C4-2B (cell line): ENCODE data around the gene NLRC5.
"Not testable (repeated sequence)": the region's sequence is repeated elsewhere in the genome, so short reads cannot be mapped to it uniquely, and the experiment has no call there.

ENCODE experiments used
- H3K27ac ChIP-seq: fragments of 450-650 bp; 2 replicates; pipeline ENCODE4 v1.5.1; 2017
- ZFX ChIP-seq: fragments of 450-650 bp; IDR thresholded peaks from 2 replicates; pipeline ENCODE4 v1.6.1; 2017
- TF ChIP-seq, protein P1 (sequence below): fragments of 450-650 bp; conservative IDR thresholded peaks from 2 replicates; pipeline ENCODE4 v1.5.1; 2017; ENCODE audit warnings: mild to moderate bottlenecking

NLRC5 gene

DNA sequence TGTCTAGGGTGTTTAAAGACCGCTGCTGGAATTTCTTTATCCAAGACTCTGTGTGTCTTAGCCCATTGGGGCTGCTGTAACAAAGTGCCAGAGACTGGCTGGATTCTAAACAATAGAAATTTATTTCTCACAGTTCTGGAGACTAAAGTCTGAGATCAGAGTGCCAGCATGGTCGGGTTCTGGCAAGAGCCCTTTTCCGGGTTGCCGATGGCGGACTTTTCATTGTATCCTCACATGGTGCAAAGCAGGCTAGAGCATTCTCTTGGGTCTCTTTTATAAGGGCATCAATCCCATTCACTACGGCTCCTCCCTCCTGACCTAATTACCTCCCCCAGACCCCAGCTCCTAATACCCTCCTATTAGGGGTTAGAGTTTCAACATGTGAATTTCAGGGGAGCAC, 9.5 kb downstream of the NLRC5 start:
- no peak overlapping the region for H3K27ac ChIP-seq
- no peak for TF ChIP-seq ZFX
- TF ChIP-seq, protein P1, sequence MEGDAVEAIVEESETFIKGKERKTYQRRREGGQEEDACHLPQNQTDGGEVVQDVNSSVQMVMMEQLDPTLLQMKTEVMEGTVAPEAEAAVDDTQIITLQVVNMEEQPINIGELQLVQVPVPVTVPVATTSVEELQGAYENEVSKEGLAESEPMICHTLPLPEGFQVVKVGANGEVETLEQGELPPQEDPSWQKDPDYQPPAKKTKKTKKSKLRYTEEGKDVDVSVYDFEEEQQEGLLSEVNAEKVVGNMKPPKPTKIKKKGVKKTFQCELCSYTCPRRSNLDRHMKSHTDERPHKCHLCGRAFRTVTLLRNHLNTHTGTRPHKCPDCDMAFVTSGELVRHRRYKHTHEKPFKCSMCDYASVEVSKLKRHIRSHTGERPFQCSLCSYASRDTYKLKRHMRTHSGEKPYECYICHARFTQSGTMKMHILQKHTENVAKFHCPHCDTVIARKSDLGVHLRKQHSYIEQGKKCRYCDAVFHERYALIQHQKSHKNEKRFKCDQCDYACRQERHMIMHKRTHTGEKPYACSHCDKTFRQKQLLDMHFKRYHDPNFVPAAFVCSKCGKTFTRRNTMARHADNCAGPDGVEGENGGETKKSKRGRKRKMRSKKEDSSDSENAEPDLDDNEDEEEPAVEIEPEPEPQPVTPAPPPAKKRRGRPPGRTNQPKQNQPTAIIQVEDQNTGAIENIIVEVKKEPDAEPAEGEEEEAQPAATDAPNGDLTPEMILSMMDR, result no peak

DNA sequence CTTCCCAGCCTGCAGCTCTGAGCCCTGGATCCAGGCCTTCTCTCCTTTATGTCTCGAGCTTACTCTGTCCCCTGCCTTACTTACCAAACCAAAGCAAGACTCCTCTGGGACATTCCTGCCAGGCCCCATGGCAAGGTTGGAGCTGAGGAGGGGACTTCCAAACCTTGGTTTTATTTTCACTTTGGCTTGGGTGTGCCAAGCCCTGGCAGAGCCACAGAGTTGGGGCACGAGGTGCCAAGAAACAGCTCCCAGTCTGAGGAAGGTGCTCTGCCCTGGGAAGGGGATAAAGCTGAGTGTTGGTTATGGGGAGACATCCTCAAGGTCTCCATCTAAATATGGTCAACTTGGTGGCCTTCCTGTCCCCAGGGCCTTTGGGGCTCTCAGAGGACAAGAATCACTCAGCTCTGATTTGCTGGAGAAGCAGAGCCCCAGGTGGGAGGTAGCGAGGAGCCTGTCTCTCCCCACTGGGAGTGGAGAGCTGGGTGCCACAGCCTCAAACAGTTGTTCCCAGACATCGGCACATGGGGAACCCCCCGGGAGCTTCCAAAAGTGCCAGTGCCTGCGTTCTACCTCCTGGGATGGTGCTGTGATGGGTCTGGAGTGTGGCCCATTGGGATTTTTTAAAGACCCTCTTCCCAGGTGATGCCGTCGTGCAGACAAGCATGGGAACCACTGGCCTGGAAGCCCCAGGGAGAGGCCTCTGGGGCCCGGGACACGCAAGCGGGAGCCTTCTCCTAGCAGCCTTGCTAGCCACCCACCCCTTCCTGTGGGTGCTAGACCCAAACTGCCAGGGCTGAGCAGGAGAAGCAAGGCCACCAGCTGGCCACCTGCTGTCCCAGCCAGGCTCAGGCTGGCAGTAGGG, 10.3 kb downstream of the NLRC5 start:
- H3K27ac ChIP-seq, result no peak overlapping the region
- TF ChIP-seq, protein P1, result no peak
- TF ChIP-seq ZFX, result no peak

DNA sequence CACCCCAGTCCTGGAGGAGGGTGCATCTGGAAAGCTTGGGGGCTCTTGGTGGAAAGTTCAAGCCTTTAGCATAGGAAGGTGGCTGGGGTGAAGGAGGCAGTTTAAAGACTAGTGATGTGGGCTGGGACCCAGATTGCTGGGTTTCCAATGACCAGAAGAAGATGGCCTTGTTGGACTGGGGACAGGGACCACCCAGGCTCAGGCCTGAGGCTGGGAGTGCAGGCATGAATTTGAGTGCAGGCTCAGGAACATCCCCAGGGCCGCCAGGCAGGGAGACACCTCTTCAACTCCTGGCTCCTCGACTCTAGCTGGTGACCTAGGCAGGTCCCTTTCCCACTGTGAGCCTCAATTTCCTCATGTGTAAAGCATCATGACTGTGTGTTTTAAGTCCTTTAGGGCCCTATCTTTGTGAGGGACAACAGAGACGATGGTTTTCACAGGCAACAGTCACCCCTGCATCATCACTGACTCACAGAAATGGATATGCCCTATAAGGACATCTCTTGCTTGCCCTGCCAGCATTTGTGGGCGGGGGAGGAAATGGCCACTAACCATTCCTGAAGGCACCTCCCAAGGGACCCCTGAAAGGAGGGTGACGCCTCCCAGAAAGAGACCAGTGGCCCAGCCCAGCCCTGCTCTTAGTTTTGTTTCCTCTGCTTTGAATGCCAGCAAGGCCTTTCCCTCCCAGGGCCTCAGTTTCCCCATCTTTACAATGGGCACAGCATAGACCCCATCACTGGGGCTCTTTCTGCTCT, 11.1 kb downstream of the NLRC5 start:
- TF ChIP-seq, protein P1, result no peak
- TF ChIP-seq ZFX, result no peak
- H3K27ac ChIP-seq, result no peak overlapping the region

GRCh38 chr16:57001026-57001679, 11.8 kb downstream of the NLRC5 start:
- H3K27ac ChIP-seq, result no peak overlapping the region
- TF ChIP-seq, protein P1, result no peak
- no peak for TF ChIP-seq ZFX

GRCh38 chr16:57003439-57004386, 14.4 kb downstream of the NLRC5 start:
- TF ChIP-seq, protein P1, result no peak
- no peak for TF ChIP-seq ZFX
- H3K27ac ChIP-seq, result no peak overlapping the region

GRCh38 chr16:57004387-57005250, 15.3 kb downstream of the NLRC5 start:
- H3K27ac ChIP-seq, result no peak overlapping the region
- TF ChIP-seq ZFX, result no peak
- TF ChIP-seq, protein P1, result no peak

DNA sequence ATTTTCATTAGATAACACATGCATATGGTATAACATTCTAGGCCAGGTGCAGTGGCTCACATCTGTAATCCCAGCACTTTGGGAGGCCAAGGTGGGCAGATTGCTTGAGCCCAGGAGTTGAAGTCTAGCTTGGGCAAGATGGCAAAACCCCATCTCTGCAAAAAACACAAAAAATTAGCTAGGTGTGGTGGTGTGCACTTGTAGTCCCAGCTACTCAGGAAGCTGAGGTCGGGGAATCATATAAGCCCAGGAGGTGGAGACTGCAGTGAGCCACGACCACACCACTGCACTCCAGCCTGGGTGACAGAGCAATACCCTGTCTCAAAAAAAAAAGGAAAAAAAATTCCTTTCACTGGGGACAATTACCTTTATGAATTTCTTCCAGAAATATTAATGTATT, 16.2 kb downstream of the NLRC5 start:
- not testable (repeated sequence) for H3K27ac ChIP-seq
